NCI-H1436 (cell line): ENCODE measurements around the gene CP.
"Not testable (repeated sequence)": the region's sequence is repeated elsewhere in the genome, so short reads cannot be mapped to it uniquely, and the experiment has no call there.

Source experiments
- DNase-seq: peaks from one replicate; lab custom pipeline; 2025; lab: John Stamatoyannopoulos, UW

CP gene

DNA sequence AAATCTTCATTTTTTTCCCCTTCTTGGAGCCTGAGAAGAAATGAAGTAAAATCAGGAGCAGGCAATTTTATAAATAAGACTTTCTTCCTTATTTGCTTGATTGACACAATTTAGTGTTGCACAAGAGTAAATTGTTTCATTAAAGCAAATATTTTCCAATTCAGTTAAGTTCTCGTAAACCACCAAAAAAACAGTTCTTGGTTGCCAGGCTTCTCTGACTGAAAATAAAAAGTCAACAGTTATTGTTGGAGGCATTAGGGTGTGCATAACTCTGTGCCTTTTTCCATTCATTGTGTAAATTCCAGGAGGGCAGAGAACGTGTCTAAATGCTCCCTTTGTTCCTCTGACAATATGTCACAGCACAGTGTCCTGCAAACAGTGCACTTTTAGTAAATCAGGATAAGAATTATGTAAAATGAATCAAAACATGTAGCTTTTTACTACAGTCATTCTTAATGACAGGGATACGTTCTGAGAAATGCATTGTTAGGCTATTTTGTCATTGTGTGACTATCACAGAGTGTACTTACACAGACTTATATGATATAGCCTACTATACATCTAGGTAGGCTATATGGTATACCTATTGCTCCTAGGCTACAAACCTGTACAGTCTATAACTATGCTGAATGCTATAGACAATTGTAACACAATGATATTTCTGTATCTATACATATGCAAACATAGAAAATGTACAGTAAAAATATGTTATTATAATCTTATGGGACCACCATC lies at the start of gene CP:
CP (minus strand) TSS at position 47 of the 735 bp plus-strand sequence; CDS start at position 10, 37 bp downstream.
- no peak for DNase-seq

DNA sequence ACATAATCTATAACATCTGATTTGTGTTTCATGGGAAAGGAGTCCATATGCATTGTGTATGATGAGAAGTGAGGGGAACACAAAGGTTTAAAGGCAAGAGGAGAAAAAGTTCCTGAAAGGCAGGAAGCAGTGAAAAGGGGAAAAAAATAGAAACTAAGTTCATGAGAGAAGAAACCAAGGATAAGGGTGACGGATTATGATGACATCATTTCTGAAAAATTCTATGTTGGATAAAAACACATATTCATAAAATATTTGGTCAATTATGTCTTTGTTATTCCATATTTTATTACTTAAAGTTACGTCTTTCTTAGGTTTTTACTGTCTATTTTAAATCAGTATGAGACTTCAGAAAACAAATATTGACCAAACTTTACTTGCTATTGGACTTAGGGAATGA lies 48.6 kb upstream of the CP start:
- DNase-seq, result no peak

DNA sequence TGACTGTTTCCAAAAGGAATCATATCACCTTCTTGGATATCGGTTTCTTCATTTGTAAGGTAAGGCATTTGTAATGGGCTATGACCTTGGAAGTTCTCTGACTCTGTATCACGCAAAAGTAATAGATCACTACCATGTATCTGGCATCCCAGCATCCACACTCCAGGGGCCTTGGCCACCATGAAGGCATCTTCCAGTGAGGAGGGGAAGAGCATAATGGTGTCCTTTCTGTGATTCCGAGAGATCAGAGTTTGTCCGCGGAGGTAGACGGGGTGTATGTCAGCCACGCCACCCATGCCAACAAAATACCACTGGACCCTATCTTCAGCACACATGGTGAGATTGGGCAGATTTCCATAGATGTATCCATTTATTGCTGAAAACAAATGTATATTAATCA lies 48.1 kb upstream of the CP start:
- no peak for DNase-seq

DNA sequence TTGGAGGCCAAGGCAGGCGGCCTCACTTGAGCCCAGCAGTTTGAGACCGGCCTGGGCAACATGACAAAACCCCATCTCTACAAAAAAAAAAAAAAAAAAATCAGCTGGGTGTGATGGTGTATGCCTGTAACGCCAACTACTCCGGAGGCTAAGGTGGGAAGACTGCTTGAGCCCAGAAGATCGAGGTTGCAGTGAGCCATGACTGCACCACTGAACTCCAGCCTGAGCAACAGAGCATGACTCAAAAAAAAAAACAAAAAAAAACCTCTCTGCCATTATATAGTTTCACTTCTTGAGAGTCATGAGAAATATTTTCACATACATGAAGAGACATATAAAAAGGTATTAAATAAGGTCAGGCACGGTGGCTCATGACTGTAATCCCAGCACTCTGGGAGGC lies 45.9 kb upstream of the CP start:
- DNase-seq, result no peak

DNA sequence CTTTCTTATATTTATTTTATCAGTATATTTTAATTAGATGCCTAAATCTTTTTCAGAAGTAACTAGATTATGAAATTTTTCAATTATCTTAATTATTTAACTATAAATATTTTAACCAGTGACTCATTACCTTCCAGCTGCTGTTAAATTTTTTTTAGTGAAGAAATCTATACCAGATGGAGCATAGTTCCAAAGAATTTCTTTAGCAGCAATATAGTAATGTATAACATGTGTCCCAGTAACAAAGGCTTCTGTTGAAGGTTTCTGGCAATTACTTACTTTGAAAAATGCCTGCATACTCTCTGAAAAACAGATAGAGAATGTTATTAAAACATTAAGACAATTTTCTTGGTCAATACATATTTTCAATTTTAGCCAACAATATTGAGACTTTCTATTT lies 45.1 kb upstream of the CP start:
- DNase-seq, result no peak

DNA sequence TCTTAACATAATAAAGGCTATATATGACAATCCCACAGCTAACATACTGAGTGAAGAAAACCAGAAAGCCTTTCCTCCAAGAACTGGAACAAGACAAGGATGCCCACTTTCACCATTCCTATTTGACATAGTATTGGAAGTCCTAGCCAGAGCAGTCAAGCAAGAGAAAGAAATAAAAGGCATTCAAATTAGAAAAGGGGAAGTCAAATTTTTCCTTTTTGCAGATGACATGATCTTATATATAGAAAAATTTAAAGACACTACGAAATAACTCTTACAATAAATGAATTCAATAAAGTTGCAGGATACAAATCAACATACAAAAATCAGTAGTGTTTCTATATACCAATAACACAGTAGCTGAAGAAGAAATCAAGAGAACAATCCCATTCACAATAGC lies 42.2 kb upstream of the CP start:
- DNase-seq, result no peak

DNA sequence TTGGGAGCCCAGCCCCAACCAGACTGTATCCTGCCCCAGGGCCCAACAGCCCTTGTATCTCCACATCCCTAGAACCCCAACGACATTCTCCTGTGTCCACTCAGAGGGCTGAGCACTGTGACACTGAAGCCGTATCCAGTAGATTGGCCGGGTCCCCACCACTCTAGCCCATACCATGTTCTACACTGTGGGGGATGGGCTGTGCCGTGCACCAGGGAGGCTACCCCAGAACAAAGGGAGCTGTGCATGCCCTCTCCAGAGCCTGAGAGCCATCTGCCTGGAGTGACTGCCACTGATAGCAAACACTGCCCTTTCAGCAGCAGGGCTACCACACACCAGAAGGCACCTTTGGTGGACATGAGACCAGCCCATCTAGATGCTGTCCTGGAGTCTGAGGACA lies 37.1 kb upstream of the CP start:
- DNase-seq, result no peak

DNA sequence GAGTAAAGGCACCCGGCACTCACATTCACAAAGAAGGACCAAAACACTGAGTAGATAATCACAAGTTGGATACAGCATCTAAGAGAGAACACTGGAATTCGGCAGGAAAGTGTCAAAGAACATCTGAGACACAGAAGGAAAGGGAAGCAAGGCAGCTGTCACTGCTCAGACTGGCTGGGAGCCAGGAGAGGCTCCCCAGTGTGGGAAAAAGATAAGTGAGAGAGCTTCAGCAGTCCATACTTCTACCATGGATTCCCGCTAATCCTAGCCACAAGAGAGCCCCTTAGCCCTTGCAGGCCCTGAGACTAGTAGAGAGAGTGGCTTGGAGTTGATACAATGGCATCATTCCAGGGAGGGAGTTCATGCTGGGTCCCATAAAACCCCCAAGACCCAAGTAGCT lies 36.7 kb upstream of the CP start:
- no peak for DNase-seq

DNA sequence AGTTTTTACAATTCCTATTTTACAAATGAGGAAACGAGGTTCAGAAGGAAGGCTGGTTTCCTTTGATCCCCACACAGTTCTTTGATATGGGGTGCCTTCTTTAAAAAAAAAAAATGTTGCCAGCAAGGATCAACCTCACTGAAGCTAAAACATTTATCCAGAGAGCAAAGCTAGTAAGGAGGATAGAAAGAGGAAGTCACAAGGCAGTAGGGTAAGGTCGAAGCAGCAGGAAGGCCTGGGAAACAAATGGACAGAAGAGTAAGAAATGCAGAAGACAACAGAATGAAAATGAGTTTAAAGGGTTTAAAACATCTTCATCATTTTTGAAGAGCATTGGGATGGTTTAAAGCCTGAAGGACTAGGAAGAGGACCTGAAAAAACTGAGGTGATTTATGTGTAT lies 30.6 kb upstream of the CP start:
- DNase-seq, result no peak

DNA sequence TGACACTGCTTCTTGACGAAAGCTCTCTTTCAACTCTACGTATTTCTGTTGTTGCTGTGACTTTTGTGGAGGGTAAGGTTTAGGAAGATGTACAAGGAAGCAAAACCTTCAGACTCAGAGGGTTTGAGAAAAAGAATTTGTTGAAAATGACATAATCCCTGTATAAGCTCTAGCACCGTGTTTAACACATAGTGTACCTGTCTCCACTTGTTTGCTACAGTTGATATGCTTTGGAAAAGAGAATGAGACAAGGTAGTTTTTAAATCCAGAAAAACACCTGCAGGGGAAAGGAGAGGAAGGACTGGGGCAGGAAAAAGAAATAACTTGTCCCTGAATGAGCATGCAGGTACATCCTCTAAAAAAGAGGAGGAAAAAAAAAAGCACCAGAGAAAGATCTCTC lies 29.6 kb upstream of the CP start:
- no peak for DNase-seq

DNA sequence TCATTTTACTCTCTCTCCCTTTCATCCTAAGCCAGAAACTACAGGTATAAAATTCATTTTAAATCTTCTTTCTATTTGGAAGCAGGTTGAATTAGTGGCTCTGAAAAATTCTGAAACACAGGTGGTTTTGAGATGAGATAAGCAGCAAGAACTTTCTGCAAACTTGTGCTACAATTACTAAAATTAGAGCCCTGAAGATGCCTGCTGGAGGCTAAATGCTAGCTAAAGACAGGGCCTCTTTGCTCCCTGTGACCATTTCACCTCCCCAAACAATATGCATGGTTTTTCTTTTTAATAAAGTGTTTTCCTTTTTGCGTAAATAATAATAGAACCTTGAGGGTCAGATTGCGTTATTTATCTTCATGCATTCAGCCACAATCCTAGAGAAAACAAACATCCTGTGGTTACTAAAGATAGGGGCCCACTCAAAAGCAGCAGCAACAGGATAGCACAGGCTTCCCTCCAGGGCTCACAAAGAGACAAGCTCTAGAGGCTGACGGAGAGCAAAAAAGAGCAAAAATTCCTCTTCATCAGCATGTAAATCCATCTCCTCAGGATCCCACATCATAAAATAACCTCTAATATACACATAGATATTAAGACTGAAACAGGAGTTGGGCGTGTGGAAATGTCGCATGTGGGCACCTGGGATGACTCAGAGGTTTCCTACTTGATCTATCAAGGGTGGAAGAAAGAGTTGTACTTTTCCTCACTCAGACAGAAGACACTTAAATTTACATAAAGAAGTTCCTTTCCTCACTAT lies 26.5 kb upstream of the CP start:
- no peak for DNase-seq

DNA sequence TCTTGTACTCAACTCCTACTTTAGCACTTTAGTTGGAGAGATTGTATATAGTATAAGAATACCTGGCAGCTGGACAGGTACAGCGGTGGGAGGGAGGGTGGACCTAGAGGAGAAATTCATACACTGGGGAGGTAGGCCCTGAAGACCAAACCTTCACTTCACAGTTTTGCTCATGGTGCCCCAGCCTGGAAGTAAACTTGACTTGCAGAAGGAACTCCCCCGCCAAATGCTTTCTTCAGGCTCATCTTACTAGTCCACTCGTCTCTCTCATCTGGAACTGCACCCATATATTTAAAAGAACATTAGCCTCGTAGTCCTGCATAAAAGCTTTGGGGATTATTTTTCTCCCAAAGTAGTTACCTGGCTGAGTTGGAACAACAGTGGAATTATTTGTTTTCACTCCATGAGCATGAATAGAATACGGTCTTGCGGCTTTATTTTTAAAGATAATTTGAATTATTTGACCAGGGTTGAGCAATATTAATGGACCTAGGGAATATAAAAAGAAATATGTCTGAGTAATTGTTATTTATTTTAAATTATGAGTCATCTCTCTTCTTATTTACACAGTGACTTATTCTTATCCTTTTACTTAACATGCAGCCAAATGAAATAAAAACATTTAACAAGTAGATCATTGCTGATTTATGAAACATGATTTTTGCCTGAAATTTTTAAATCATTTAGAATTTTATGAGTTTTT lies 25.5 kb upstream of the CP start:
- DNase-seq, result no peak

DNA sequence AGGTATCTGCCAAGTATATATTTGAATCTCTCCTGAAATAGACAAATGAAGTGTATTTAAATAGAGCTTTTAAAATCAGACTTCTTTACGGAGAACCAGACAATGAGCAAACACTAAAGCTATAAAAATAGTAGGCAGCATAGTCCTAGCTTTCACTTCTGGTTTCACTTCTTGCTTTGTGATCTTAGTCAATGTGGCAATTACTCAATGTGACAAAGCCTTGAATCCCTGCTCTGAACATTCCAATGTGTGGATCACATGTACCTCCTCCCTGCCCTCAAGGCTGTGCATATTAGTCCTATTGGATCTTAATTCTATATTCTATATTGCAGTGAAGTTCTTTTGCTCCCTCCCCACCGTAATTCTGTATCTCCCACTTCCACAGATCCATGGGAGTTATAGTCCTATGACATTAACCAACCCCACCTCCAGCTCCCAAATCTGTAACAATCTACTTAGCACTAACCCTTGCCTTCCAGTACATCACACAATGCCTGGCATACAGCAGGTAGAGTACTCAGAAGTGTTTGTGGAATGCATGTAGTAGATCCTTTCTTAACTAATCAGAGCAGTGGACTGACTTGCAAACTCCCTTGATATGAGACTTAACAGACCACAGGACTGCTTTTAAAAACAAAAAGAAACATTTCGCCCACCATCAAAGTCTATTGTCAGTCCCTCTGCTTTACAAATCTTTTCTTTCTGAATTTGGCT lies 24.3 kb upstream of the CP start:
- DNase-seq, result no peak

DNA sequence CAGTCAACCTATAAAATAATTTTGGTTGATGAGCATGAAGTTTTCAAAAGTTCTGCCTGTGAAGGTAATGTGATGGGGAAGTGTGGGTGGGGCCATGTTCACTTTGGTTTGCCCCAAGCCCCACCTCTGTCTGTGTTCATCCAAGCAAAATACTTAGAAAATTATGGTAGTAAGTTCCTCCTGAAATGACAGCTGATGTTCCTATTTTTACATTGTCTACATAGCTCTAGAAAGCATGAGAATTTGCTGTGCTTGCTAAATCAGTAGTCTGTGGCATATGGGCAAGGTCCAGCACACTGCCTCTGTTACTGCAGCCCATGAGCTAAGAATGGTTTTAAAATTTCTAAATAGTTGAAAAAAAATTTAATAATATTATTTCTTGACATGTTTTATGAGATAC lies 21.9 kb upstream of the CP start:
- DNase-seq, result no peak

DNA sequence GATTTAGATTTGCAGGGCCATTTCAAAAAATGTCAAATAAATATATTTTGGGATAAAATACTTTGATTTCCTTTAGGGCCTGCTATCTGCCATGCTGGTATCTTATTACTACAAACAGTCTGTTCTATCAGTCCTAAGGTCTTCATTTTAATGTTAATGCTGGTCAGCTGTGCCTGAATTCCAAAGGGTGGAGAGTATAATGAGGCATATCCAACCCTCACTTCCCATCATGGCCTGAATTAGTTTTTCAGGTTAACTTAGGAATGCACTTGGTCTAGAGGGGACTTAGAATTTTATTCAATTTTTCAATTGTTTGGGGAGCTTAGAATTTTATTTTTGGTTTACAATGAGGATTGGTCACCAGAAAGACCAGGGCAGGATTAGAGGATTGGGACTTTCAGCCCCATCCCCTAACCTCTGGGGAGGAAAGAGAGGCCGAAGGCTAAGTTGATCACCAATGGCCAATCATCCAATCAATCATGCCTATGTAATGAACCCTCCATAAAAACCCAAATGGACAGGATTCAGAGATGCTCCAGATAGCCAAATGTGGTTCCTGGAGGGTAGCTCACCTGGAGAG lies 17.8 kb upstream of the CP start:
- no peak for DNase-seq

DNA sequence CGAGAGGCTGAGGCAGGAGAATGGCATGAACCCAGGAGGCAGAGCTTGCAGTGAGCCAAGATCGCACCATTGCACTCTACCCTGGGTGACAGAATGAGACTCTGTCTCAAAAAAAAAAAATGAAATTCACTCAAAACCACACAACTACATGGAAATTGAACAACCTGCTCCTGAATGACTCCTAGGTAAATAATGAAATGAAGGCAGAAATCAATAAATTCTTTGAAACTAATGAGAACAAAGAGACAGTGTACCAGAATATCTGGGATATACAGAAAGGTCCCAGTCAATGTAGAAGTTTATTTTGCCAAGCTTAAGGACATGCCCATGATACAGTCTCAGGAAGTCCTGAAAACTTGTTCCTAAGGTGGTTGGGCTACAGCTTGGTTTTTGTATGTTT lies 16.6 kb upstream of the CP start:
- DNase-seq, result not testable (repeated sequence)

DNA sequence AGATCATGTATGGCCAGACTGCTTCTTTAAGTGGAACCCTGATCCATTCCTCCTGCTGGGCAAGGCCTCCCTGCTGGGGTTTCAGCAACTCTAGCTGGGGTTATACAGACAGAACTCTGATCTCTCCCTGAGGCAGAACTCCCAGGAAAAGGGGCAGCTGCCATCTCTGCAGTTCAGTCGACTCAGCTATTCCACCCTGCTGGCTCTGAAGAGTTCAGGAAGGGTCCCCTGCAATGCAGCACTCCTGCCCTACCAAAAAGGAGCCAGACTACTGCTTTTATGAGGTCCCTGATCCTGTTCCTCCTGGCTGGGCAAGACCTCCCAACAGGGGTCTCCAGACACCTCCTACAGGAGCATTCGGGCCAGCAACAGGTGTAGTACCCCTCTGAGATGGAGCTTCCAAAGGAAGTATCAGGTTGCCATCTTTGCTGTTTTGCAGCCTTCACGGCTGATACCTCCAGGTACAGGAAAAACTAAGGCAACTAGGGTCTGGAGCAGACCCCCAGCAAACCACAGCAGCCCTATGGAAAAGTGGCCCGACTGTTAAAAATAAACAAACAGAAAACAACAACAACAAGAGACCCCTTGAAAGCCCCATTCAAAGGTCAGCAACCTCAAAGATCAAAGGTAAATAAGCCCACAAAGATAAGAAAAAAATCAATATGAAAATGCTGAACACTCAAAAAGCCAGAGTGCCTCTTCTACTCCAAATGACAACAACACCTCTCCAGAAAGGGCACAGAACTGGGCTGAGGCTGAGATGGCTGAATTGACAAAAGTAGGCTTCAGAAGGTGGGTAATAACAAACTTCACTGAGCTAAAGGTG lies 14.2 kb upstream of the CP start:
- DNase-seq, result no peak

DNA sequence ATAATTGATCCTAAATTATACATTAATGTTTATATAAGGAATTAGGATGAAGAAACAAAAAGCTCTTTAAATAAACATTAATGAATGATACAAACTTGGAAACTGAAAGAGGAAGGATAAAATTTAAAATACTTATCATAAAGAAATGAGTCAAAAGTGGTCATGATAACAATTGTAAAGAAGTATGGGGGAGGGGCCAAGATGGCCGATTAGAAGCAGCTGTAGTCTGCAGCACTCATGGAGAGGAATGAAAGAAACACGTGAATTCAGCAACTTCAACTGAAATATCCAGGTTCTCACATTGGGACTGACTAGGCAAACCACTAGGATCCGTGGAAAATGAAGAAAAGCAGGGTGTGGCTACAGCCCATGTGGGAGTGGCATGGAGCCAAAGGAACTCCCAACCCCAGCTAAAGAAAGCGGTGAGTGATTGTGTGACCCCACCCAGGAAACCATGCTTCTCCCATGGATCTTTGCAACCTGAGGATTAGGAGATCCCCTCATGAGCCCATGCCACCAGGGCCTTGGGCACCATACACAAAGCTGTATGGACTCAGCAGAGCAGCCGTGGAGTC lies 13.1 kb upstream of the CP start:
- DNase-seq, result no peak

DNA sequence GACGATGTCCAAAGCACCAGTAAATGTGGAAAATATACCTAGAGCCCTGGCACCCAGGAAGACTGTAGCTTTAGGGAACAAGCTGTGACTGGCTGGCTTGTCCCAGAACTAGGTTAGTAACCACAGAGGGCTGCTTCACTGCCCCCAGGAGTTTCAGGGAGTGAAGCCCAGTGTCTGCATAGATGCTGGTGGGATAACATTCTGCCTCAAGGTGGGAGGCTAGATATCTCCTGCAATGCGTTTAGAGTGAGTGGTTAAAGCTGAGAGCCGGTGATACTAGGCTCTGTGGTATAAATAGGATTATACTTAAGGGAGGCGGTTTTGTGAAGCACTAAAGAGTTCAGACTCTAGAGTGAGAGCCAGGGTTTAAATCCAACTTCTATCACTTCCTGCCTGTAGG lies 11.7 kb upstream of the CP start:
- DNase-seq, result no peak

DNA sequence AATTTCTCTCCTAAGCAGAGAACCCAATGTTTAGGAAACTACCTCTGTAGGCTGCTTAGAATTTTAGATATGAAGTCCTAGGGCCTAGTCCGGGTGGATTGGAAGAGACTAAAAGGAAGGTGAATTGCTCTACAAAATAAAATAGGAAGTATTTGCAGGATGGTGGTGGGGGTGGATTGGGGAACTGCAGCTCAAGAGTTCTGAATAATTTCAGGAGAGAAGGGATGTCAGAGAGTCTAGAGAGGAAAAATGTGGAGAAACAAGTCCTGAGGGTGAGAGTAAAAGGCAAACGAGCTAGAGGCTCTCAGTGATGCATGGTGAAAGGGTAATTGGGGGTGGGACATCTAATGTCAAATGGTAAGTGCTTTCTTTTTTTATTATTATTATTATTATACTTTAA lies 10.2 kb upstream of the CP start:
- DNase-seq, result no peak
